Eye (tissue), 1 donor: ENCODE measurements around the gene TGFBR3L.
"Not testable (repeated sequence)": the region's sequence is repeated elsewhere in the genome, so short reads cannot be mapped to it uniquely, and the experiment has no call there.

Experiments used
- DNase-seq: peaks from one replicate; pipeline ENCODE4 v3.0.0-alpha.2; 2015

Gene TGFBR3L

DNA sequence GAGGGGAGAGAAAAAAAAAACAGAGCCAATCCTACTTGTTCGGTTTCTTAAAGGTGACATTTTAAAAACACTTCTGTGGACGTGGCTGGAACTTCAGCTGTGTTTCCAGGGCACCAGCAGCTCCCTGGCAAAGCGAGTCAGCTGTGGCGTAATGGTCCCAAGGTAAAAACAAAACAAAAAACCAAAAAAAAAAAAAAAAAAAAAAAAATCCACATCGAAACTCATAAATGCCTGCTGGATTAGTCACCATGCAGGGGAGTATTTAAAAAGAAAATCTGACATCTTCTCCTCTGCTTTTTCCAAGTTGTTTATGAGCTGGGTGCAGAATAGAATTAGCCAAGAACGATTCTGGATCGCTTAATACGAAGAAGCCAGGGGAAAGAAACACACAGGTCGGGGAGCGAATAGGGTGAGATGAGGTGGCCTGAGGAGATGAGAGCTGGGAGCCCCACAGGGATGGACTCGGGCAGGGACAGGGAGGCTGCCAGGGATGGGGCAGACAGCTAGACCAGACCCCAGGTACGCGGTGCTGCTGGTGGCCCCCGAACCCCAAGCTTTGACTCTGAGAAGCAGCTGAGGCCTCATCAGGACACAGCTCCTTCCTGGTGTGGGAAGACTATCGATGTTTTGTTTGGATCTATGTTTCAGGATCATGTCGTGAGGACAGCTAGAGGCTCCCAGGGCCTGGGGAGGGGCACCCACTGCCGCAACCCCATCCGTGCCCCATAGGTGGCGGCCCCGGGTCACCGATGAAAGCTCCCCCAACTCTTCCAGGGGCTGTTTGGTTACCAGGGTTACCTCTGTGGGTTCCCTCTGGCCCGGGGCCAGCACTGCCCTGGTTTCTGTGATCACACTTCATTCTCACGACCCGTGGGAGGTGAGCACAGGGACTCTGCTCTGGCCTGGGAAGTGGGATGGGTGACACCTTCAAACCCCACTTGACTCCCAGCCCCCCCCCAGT lies 14.4 kb downstream of the TGFBR3L start:
- DNase-seq: peak; percentile 47

DNA sequence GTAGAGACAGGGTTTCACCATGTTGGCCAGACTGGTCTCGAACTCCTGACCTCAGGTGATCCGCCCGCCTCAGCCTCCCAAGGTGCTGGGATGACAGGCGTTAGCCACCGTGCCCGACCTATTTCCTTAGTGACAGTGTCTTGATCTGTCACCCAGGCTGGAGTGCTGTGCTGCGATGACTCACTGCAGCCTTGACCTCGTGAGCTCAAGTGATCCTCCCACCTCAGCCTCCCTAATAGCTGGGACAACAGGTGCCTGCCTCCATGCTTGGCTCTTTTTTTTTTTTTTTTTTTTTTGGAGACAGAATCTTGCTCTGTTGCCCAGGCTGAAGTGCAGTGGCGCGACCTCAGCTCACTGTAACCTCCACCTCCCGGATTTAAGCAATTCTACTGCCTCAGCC lies 15.4 kb downstream of the TGFBR3L start:
- not testable (repeated sequence) for DNase-seq

DNA sequence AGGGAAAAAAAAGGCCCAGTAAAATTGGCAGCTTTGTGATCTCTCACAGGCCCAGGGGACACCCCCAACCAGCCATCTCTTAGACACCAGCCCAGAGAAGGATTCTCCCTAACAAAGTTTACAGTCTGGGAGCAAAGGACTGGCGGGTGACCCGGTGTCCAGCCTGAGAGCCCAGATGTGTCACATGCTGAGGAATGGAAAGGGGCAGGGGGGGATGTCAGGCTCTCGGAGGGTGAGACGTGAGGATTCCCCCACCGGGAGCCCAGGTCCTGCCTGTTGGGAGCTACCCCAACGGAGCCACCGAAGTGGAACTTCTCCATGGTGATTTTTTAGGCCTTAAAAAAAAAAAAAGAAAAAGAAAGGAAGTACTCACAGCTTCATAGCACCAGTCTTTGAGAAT lies 16.1 kb downstream of the TGFBR3L start:
- DNase-seq: no peak

DNA sequence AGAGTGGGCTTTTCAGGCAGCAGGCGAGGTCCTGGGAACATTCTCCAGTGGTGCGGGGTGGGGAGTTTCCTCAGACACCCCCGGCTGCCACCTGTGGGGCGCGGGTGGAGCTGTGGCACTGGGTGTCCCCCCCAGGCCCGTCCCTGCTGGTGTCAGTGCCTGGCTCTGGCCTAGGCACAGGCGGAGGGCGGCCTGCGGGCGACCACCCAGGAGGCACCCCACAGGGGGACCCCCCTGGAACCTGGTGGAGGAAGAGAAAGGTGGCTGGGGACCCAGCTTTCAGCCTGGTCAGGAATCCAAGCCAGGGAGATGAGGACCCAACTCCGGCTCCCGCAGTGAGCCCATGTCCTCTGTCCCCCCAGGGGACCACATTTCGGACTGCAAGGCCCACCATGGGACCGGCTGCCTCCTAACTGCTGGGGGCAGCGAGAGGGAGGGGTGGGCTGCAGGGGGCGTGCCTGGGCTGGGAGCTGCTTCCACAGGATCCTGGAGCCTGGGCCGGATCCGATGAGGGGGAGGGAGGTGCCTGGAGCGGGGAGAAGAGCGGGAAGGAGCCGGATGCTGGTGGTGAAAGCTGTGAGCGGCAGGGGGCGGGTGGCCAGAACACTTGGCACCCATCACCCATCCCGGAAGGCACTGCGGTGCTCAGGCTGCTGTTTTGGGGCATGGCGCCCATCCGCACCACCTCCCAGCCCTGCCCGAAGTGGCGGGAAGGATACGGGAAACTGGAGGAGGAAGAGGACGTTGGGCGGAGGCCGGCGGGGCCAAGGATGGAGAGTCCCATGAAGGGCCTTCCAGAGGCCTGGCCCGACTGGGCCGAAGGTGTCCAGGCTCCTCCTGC lies 16.8 kb downstream of the TGFBR3L start:
- no peak for DNase-seq

DNA sequence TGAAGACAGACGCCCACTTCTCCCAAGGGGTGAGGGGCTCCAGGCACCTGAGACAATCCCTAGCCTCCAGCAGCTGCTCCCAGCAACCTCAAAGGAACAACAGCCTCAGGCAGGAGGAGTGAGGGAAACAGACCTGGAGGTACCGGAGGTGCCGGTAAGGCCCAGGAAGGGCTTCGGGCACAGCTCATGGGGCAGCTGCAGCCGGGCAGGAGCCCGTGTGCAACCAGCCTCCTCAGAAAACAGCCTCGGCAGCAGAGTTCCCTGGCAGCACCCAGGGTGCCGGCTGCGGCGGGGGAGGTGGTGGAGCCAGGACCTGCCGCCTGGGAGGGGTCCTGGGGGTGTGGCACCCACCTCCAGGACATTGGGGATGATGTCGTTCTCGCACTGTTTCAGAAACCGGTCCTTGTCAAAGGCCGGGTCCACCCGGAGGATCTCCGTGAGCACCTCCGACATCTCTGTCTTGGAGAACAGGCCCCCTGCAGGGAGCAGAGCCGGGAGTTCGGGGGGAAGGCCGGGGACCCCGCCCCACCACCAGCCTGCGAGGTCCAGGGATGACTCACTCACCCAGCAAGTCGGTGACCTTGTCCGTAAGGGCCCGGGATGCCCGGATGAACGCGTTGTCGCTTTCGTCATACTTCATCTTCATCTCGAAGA lies 17.8 kb downstream of the TGFBR3L start:
- DNase-seq: no peak

DNA sequence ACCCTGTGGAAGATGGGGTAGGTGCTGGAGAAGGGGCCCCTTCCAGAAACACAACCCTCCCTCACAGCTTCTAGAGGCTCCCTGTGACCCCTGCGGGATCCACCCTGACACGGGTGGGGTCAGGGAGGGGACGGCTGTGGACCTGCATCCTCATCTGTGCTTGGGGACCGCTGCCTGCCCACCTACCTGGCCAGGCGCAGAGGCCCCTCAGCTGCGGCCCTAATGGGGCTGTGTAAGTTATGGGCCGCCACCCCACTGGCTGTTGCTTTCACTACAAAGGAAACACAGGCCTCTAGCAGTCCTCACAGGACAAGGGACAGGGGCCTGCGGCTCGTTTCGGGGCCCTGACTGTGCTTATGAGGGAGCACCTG lies 18.3 kb downstream of the TGFBR3L start:
- DNase-seq: no peak

DNA sequence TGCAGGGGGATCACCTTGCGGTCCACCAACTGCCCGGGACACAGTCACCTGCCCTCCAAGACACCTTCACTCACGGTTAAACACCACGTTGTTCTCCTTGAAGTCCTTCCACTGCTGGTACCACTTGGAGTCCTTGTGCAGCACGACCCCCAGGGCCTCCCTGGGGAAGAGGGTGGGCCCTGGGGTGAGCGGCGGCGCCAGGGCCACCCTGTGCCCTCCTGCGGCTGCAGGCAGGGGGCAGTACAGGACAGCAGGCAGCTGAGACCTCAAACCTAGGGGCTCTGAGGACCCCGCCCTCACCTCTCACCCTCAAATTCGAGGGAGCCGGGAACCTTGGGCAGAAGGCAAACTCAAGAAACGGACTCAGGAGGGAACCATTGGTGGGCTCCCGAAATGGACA lies 18.8 kb downstream of the TGFBR3L start:
- no peak for DNase-seq

DNA sequence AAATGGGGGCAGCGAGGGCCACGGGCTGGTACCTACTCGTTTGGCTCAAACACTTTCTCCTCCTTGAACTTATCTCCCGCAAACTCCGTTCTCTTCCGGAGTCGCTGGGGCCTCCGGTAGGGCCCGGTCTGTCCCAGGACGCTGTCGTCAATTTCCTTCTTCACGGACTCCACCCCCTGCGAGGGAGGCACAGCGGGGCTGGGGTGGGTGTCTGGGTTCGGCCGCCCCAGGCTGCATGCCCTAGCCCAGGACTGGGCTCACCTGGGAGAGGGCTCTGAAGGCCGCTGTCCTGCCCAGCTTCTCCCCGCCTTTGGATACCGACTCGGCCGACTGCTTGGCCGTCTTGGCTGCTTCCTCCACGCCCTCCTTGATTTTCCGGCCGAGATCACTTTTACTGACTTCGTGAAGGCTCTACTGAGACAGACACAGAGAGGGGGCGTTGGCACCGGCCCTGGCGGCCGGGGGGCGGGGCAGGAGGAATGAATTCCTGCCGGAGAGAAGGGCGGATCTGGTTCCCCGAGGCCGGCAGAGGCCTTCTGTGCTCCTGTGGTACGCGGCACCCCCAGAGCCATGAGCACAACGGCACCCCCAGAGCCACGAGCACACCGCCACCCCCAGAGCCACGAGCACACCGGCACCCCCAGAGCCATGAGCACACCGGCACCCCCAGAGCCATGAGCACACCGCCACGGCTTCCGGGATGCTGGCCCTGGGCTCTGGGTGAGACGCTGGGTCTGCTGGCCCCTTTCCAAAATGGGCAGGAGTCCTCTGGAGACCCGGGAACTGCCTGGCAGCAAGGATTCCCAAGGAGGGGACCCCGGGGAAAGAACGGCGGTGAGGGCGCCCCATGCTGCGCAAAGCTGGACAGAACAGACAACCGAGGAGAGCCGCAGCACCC lies 19.4 kb downstream of the TGFBR3L start:
- DNase-seq: no peak

DNA sequence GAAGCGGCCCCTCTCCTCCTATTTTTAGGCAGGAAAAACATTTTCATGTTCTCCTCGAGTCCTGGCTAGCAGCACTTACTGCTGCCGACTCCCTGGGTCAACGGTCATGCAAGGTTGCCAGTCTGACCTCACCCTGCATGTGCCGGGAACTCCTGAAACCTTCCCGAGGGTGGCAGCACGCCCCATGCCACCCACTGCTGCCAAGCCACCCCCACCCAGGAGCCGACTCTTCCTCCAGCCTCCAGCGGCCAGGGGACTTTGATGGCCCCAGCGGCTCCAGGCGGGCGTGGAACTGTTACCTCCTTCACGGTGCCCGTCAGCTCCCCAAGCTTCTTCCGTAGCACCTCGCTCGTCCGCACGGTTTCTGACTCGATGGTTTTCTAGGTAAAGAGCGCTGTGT lies 20.1 kb downstream of the TGFBR3L start:
- no peak for DNase-seq

DNA sequence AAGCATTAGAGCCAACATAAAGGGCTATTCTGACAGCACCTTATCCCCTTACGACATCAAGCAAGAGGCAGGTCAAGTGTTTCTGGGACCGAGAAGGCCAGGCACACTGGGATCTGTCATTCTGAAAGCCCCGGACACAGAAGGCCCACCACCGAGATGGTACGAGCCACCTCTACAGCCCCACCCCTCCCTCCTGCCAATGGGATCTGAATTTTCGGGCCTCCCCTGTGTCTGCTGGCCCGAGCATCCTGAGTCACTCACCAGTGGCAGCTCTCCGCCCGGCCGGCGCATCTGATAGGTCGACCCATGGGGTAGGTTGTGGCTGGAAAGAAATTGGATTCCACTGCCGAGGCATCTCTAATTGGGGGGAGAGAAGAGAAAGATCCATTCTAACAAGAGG lies 26.2 kb downstream of the TGFBR3L start:
- DNase-seq: no peak

DNA sequence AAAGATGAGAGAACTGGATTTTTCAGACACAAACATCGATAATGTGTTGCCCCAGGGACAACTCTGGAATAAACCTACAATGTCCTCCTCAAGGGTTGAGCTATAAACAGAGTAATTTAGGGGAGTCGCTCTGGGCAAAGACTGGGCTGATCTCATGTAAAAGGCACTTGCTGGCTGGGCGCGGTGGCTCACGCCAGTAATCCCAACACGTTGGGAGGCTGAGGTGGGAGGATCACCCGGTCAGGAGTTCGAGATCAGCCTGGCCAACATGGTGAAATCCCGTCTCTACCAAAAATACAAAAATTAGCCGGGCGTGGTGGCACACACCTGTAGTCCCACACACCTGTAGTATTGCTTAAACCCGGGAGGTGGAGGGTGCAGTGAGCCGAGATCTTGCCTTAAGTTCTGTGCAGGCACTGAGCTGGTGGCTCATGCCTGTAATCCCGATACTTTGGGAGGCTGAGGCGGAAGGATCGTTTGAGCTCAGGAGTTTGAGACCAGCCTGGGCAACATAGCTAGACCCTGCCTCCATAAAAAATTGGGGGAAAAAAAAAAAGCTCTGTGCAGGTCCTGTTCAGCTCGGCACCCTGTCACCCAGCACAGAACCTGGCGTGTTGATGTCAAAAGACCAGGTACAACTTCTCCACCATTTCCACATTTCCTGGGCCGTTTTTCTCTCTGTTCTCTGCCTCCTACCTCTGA lies 27.4 kb downstream of the TGFBR3L start:
- no peak for DNase-seq

DNA sequence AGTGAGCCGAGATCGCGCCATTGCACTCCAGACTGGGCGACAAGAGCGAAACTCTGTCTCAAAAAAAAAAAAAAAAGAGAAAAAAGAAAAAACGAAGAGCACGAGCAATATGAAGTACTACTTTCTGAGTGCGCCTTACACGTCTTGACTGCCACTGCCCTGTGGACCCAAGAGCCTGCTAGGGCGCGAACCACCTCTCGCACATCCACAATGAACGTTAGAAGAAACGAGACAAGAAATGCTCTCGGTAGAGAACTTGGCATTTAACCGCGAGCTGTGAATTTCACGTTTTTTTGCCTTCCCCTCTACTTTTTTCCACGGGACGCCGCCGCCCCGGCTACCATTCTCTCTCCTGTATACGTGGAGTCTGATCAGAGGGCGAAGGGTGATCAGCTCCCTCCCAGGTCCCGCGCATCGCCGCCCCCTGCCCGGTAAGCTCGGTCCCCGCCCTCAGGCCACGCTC lies 28.4 kb downstream of the TGFBR3L start:
- no peak for DNase-seq

DNA sequence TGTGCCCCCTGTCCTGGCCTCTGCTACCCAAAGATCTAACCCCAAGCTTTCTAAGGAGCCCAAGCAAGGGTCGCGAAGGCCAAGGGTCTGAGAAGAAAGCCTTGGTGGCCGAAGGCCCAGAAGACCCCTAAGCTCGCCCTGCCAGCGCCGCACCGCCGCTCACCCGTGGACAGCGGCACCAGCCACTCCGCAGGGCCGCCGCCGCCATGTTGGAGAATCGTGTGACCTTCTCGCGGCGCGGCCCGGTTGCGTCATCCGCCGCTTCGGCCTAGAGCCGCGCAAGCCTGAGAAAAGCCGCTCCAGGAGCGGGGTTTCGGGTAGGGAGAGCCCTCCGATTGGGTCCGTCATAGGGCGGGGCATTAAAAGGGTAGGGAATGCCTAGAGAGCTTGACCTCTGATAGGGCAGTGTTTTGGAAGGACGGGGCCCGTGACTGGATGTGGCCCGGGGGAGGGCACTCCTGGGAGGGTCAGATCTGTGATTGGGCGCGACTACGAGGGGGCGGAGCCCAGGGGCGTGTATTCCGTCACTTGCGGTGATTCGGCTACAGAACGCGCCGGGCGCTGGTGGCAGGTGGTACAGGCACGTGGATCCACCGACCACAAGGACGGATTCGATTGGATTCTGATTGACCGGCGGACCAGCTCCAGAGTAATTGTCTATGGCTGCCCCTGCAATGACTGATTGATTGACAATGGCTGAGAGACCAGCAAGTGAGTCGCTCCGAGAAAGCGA lies 29.0 kb downstream of the TGFBR3L start, which contains the start of gene TIMM44:
TSS of gene TIMM44 (minus strand) at position 223 of the 733 bp plus-strand sequence. CDS start at position 208, 15 bp downstream.
- peak; percentile 100 for DNase-seq

DNA sequence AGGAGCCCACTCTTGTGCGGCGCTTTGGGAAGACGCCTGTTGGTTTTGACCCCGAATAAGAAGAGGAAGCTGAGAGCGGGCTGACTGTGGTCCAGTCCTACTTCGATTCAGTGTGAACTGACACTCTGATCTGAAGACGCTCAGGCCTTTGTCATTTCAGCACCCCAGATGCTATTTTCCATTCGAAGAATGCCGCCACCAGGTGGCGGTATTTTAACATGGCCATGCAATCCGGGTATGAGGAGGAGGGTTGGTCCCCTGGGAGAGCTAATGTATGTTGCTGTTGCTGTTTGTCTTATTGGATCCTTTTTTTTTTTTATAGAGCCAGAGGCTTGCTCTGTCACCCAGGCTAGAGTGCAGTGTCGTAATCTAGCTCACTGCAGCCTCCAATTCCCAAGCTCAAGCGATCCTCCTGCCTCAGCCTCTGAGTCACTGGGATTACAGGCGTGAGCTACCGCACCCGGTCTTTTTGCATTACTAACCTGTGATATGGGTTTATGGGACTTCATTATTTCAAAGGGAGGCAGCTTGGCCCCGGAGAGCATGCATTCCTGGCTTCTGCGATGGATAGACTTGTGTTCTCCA lies 29.6 kb downstream of the TGFBR3L start:
- DNase-seq: peak; percentile 98

DNA sequence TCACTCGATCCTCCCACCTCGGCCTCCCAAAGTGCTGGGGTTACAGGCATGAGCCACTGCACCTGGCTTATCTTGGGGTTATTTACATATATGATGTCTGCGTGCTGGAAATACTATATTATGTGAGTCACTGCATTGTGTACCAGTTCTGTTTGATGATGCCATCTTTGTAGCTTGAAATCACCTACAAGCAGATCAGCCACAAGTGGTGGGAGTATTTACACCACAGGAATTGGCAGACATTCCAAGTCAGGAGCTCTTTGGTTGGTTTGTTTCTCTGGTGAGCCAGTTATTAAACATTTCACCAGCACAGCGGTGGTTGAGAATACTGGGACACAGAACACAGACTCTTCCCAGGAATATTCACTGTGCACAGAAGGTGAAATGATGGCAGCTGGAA lies 33.3 kb downstream of the TGFBR3L start:
- DNase-seq: no peak

DNA sequence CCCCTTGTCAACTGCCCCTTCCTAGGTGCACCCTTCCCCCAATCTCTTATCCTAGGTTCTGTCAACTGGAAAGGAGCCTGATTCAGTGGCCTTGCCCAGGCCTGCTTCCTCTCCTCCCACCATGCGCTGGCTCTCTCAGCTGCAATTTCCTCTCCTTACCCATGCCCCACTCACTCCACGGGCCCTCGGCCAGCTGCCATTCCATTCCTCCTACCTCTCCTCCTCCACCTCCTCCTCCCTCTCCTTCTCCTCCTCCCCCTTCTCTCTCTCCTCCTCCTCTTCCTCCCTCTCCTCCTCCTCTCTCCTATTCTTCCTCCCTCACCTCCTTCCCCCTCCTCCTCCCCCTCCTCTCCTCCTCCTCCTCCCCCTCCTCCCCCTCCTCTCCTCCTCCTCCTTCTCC lies 38.4 kb downstream of the TGFBR3L start:
- DNase-seq: no peak

DNA sequence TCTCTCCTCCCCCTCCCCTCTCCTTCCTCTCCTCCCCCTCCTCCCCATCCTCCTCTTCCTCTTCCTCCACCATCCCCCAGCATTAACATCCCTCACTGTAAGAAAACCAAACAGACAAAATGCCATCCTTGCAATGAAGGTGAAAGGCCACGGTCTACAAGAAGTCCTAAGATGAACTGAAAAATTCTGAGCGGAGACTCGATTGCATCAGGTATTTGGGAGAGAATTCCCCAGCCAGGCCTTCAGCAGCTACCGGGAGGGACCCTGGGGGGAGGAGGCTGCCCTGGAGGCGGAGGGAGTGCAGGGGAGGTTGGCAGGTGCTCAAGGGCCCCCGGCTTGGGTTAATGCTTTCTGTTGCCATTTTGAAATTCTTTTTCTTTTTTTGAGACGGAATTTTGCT lies 38.9 kb downstream of the TGFBR3L start:
- no peak for DNase-seq

DNA sequence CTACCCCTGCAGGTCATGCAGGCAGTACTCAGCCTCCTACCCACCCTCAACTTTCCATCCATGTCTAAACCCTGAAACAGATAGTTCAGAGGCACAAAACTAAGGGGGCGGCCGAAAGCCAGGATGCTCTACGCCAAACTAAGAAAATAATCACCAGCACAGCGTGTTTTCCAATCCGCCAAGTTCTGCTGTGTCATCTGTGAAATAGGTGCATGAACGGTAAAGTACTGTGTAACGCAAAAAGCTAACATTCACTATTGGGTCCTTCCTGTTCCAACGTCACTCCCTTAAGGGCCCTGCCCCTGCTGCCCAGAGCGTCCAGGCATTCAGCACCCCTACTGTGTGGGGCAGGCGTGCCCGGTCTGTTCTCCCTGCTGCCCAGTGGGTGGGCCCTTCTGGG lies 41.1 kb downstream of the TGFBR3L start:
- no peak for DNase-seq

DNA sequence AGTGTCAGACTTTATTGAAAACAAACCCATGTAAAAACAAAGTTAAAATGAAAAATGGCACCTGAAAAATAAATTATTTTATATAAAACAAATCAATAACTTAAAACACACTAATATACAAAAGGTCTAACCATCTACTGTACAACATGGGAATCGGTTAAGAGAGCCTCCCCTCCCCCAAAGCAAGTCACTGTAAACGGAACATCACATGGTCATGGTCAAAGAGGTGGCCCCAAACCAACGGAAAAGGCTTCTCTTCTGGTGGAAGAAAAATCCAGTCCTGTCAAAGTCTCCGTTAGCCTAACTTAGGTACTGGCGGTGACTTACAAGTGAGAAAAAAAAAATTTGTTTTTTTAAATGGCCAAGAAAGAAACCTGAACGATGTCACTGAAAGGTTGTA lies 44.6 kb downstream of the TGFBR3L start:
- no peak for DNase-seq

DNA sequence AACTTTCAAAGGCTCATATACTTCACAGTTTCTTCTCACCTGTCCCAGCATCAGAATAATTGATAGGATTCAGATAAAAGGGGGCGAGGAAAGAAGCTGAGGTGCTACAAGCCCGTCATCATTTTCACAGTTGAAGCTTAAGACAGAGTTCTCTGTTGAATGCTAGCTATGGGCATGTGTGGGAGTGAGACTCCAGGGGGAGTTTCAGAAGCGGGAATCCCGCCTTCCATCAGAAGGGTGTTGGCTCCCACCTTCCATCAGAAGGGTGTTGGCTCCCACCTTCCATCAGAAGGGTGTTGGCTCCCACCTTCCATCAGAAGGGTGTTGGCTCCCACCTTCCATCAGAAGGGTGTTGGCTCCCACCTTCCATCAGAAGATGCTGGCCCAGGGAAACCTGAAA lies 46.5 kb downstream of the TGFBR3L start:
- DNase-seq: not testable (repeated sequence)
